Measurements from ENCODE around the gene GOPC.

DNA sequence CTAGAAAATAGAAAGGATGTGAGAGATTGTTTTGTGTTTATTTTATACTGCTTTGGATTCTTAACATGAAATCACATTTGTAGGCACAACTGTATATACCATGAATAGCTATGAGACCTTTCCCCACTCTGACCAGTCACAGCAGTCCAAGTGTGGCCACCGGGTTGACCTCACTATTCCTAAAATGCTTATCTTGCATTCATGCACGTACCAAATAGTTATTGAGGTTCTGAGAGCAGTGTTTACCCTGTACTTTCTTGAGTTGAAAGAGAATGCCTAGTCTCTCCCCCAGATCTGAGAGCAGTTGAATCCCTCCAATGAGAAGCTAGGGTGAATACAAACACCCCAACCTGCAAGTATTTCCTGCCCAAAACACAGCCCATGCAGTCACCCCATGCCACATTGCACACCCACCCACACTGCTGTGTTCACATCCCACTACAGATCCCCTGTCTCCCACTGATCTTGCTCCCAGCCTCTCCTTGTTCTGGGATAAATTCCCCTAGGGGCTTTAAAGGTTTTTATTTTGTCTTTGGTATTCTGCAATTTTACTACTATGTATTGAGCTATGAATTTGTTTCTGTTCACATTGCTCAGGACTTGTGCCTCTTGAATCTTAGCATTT is 51.6 kb downstream of the GOPC start:
- TF ChIP-seq, protein P1, sequence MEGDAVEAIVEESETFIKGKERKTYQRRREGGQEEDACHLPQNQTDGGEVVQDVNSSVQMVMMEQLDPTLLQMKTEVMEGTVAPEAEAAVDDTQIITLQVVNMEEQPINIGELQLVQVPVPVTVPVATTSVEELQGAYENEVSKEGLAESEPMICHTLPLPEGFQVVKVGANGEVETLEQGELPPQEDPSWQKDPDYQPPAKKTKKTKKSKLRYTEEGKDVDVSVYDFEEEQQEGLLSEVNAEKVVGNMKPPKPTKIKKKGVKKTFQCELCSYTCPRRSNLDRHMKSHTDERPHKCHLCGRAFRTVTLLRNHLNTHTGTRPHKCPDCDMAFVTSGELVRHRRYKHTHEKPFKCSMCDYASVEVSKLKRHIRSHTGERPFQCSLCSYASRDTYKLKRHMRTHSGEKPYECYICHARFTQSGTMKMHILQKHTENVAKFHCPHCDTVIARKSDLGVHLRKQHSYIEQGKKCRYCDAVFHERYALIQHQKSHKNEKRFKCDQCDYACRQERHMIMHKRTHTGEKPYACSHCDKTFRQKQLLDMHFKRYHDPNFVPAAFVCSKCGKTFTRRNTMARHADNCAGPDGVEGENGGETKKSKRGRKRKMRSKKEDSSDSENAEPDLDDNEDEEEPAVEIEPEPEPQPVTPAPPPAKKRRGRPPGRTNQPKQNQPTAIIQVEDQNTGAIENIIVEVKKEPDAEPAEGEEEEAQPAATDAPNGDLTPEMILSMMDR (conservative IDR thresholded peaks at IDR 0.05; ENCODE audit: low read depth, low read length): no peak
- TF ChIP-seq EZH2 (IDR thresholded peaks at IDR 0.05; ENCODE audit: borderline replicate concordance, low read depth, low read length, poor library complexity, severe bottlenecking): no peak

Measured in A673 (cell line).